Activated CD8-positive, alpha-beta memory T cell treated with anti-CD3 and anti-CD28 coated beads, Interleukin-2, amount 10 ng/mL, durations not matched to agents 7 days and 5 days (primary cell): ENCODE results near the gene AUTS2. TPM values are rescaled to one million over a fixed set of nuclear protein-coding genes. Genes with fewer than 3 reads are reported as not detected.

Experiments
- ATAC-seq: fragments of 150-1000 bp; cut with Tn5 transposase; one replicate; pipeline ENCODE4 v1.10.0; 2021; ENCODE audit warnings: moderate library complexity
- CTCF ChIA-PET: fragments of 350-600 bp; sonication (Branson Sonifier 250); formaldehyde crosslinking; loops from one replicate; lab custom pipeline; 2021; ENCODE audit warnings: antibody characterized with exemption; lab: Charles Lee
- DNase-seq: peaks from one replicate; pipeline ENCODE4 v3.0.0-alpha.2; 2020
- H3K27ac Mint-ChIP-seq: one replicate; pipeline ENCODE4 v1.8.0; 2021; ENCODE audit warnings: mild to moderate bottlenecking, mixed read lengths
- H3K27me3 Mint-ChIP-seq: one replicate; pipeline ENCODE4 v1.8.0; 2021; ENCODE audit warnings: mixed read lengths
- H3K36me3 Mint-ChIP-seq: one replicate; pipeline ENCODE4 v1.8.0; 2021; ENCODE audit warnings: mild to moderate bottlenecking, mixed read lengths
- H3K4me1 Mint-ChIP-seq: one replicate; pipeline ENCODE4 v1.8.0; 2021; ENCODE audit warnings: mixed read lengths
- H3K4me3 Mint-ChIP-seq: one replicate; pipeline ENCODE4 v1.8.0; 2021; ENCODE audit warnings: mild to moderate bottlenecking, moderate library complexity, mixed read lengths
- H3K9me3 Mint-ChIP-seq: one replicate; pipeline ENCODE4 v1.8.0; 2022; ENCODE audit warnings: low read depth, mixed read lengths
- total RNA-seq, 2 experiments: library from RNA; stranded (reverse); gene quantifications; one replicate each; pipeline ENCODE4 v1.2.3, GENCODE V29; 2021

Gene AUTS2
- total RNA-seq, 2 experiments from 2014 or later, result 9.5 to 24.4 TPM

GRCh38 chr7:69622014-69622835, 23.9 kb downstream of the AUTS2 start:
- H3K9me3 Mint-ChIP-seq, result no peaks in the 10 kb centered on the region
- CTCF ChIA-PET, result no interaction called here
- H3K27me3 Mint-ChIP-seq, result no peaks in the 10 kb centered on the region
- H3K4me3 Mint-ChIP-seq, result no peak overlapping the region
- H3K27ac Mint-ChIP-seq, result no peak overlapping the region
- ATAC-seq, result no peak
- H3K4me1 Mint-ChIP-seq, result no peaks in the 10 kb centered on the region
- no peak for DNase-seq
- no peaks in the 10 kb centered on the region for H3K36me3 Mint-ChIP-seq

- CTCF ChIA-PET, result no interaction called here
- DNase-seq, result no peak
- Mint-ChIP-seq H3K27ac (no peak overlapping the region), H3K9me3 (no peaks in the 10 kb centered on the region), H3K36me3 (no peaks in the 10 kb centered on the region), H3K27me3 (peaks cover 2% of the 10 kb centered on the region), H3K4me1 (no peaks in the 10 kb centered on the region), H3K4me3 (no peak overlapping the region)
- no peak for ATAC-seq
These were observed 24.7 kb downstream of the AUTS2 start for GRCh38 chr7:69622960-69623359.

GRCh38 chr7:69624435-69625230, 26.4 kb downstream of the AUTS2 start:
- no peak overlapping the region for H3K27ac Mint-ChIP-seq
- CTCF ChIA-PET, result no interaction called here

GRCh38 chr7:69625238-69625637, 27.0 kb downstream of the AUTS2 start:
- ATAC-seq (no peak), DNase-seq (no peak)
- CTCF ChIA-PET, result no interaction called here
- Mint-ChIP-seq H3K27me3 (peaks cover 2% of the 10 kb centered on the region), H3K9me3 (no peaks in the 10 kb centered on the region), H3K4me3 (no peak overlapping the region), H3K4me1 (no peaks in the 10 kb centered on the region), H3K36me3 (no peaks in the 10 kb centered on the region), H3K27ac (no peak overlapping the region)

More at GRCh38 chr7:69624435-69625230, 26.4 kb downstream of the AUTS2 start:
- Mint-ChIP-seq H3K36me3 (no peaks in the 10 kb centered on the region), H3K27me3 (peaks cover 2% of the 10 kb centered on the region), H3K4me3 (no peak overlapping the region), H3K4me1 (no peaks in the 10 kb centered on the region), H3K9me3 (no peaks in the 10 kb centered on the region)
- DNase-seq (no peak), ATAC-seq (no peak)

GRCh38 chr7:69625798-69626197, 27.5 kb downstream of the AUTS2 start:
- no peak overlapping the region for H3K27ac Mint-ChIP-seq
- no peak overlapping the region for H3K4me3 Mint-ChIP-seq
- ATAC-seq (no peak), DNase-seq (no peak)
- no peaks in the 10 kb centered on the region for H3K4me1 Mint-ChIP-seq
- CTCF ChIA-PET, result no interaction called here
- no peaks in the 10 kb centered on the region for H3K36me3 Mint-ChIP-seq
- H3K9me3 Mint-ChIP-seq, result no peaks in the 10 kb centered on the region
- peaks cover 3% of the 10 kb centered on the region for H3K27me3 Mint-ChIP-seq

GRCh38 chr7:69630292-69630691, 32.0 kb downstream of the AUTS2 start:
- Mint-ChIP-seq H3K27ac (no peak overlapping the region), H3K4me1 (no peaks in the 10 kb centered on the region), H3K9me3 (no peaks in the 10 kb centered on the region), H3K4me3 (no peak overlapping the region), H3K27me3 (peaks cover 4% of the 10 kb centered on the region), H3K36me3 (no peaks in the 10 kb centered on the region)
- no peak for ATAC-seq
- CTCF ChIA-PET, result no interaction called here
- no peak for DNase-seq

GRCh38 chr7:69631131-69631530, 32.9 kb downstream of the AUTS2 start:
- Mint-ChIP-seq H3K4me1 (no peaks in the 10 kb centered on the region), H3K9me3 (no peaks in the 10 kb centered on the region), H3K27me3 (peaks cover 4% of the 10 kb centered on the region), H3K4me3 (no peak overlapping the region), H3K36me3 (no peaks in the 10 kb centered on the region), H3K27ac (no peak overlapping the region)
- DNase-seq, result no peak
- CTCF ChIA-PET, result no interaction called here
- no peak for ATAC-seq

- DNase-seq, result no peak
- H3K36me3 Mint-ChIP-seq, result no peaks in the 10 kb centered on the region
- ATAC-seq, result no peak
- peaks cover 4% of the 10 kb centered on the region for H3K27me3 Mint-ChIP-seq
- H3K4me3 Mint-ChIP-seq, result no peak overlapping the region
- H3K9me3 Mint-ChIP-seq, result no peaks in the 10 kb centered on the region
- CTCF ChIA-PET, result no interaction called here
- no peaks in the 10 kb centered on the region for H3K4me1 Mint-ChIP-seq
- no peak overlapping the region for H3K27ac Mint-ChIP-seq
These were observed 34.0 kb downstream of the AUTS2 start for GRCh38 chr7:69632280-69632679.

GRCh38 chr7:69633122-69633831, 35.0 kb downstream of the AUTS2 start:
- CTCF ChIA-PET, result no interaction called here
- Mint-ChIP-seq H3K27me3 (peaks cover 2% of the 10 kb centered on the region), H3K4me3 (no peak overlapping the region), H3K36me3 (no peaks in the 10 kb centered on the region), H3K4me1 (no peaks in the 10 kb centered on the region), H3K9me3 (no peaks in the 10 kb centered on the region), H3K27ac (no peak overlapping the region)
- DNase-seq (no peak), ATAC-seq (no peak)

- ATAC-seq, result no peak
- peaks cover 2% of the 10 kb centered on the region for H3K27me3 Mint-ChIP-seq
- H3K9me3 Mint-ChIP-seq, result no peaks in the 10 kb centered on the region
- CTCF ChIA-PET, result no interaction called here
- no peaks in the 10 kb centered on the region for H3K4me1 Mint-ChIP-seq
- no peak overlapping the region for H3K4me3 Mint-ChIP-seq
- no peaks in the 10 kb centered on the region for H3K36me3 Mint-ChIP-seq
- no peak overlapping the region for H3K27ac Mint-ChIP-seq
- DNase-seq, result no peak
These were observed 37.4 kb downstream of the AUTS2 start for GRCh38 chr7:69635555-69636185.

- Mint-ChIP-seq H3K27ac (no peak overlapping the region), H3K9me3 (no peaks in the 10 kb centered on the region), H3K4me3 (no peak overlapping the region), H3K4me1 (no peaks in the 10 kb centered on the region), H3K27me3 (no peaks in the 10 kb centered on the region), H3K36me3 (no peaks in the 10 kb centered on the region)
- DNase-seq (no peak), ATAC-seq (no peak)
- CTCF ChIA-PET, result no interaction called here
These were observed 40.4 kb downstream of the AUTS2 start for GRCh38 chr7:69638674-69639073.

GRCh38 chr7:69640216-69640615, 41.9 kb downstream of the AUTS2 start:
- ATAC-seq (no peak), DNase-seq (no peak)
- Mint-ChIP-seq H3K36me3 (no peaks in the 10 kb centered on the region), H3K4me3 (no peak overlapping the region), H3K27me3 (no peaks in the 10 kb centered on the region), H3K9me3 (no peaks in the 10 kb centered on the region), H3K27ac (no peak overlapping the region), H3K4me1 (no peaks in the 10 kb centered on the region)
- CTCF ChIA-PET, result no interaction called here

GRCh38 chr7:69640925-69641594, 42.8 kb downstream of the AUTS2 start:
- no peaks in the 10 kb centered on the region for H3K27me3 Mint-ChIP-seq

More at GRCh38 chr7:69640925-69641594, 42.8 kb downstream of the AUTS2 start:
- Mint-ChIP-seq H3K36me3 (no peaks in the 10 kb centered on the region), H3K27ac (no peak overlapping the region), H3K4me1 (no peaks in the 10 kb centered on the region), H3K9me3 (no peaks in the 10 kb centered on the region), H3K4me3 (no peak overlapping the region)
- ATAC-seq (no peak), DNase-seq (no peak)
- CTCF ChIA-PET, result no interaction called here
